Gastroesophageal sphincter (tissue), 3 donors: ENCODE data around the gene NRG2.

ENCODE experiments used
- CTCF ChIP-seq, 4 experiments: fragments of 200-600 bp in 2 of 4; fragments of 450-650 bp in 2 of 4; sonication (generic) in 1 of 4; IDR thresholded peaks; one replicate each; pipeline ENCODE4 v1.5.1; 2017 to 2019; ENCODE audit warnings: antibody characterized with exemption in 4 of 4, mild to moderate bottlenecking in 2 of 4, moderate library complexity in 2 of 4
- EP300 ChIP-seq: sonication (generic); formaldehyde crosslinking; IDR thresholded peaks from one replicate; pipeline ENCODE4 v1.6.1; 2017; ENCODE audit warnings: antibody characterized with exemption, mild to moderate bottlenecking
- POLR2A ChIP-seq, 2 donors: fragments of 450-650 bp; IDR thresholded peaks; one replicate each; pipeline ENCODE4 v1.6.1; 2017; ENCODE audit warnings: antibody characterized with exemption in 2 of 2, mild to moderate bottlenecking in 2 of 2, moderate library complexity in 1 of 2
- POLR2AphosphoS5 ChIP-seq: sonication (generic); formaldehyde crosslinking; IDR thresholded peaks from one replicate; pipeline ENCODE4 v1.6.1; 2017; ENCODE audit warnings: antibody characterized with exemption

GRCh38 chr5:139955053-139955605, 88.0 kb downstream of the NRG2 start:
- TF ChIP-seq CTCF (IDR thresholded peaks at IDR 0.05) (no peak), POLR2A (IDR thresholded peaks at IDR 0.05) (no peak), POLR2AphosphoS5 (no peak), EP300 (no peak)
